Gastrocnemius medialis (tissue), 4 donors: ENCODE results near the gene SLC35G6.

Experiments used
- POLR2A ChIP-seq, 2 donors: fragments of 450-650 bp; IDR thresholded peaks; one replicate each; pipeline ENCODE4 v1.6.1; 2017; ENCODE audit warnings: antibody characterized with exemption in 2 of 2, mild to moderate bottlenecking in 2 of 2, moderate library complexity in 2 of 2
- TF ChIP-seq, protein P1 (sequence below), 5 experiments: fragments of 450-650 bp in 3 of 5; fragments of 200-600 bp in 2 of 5; sonication (generic) in 2 of 5; IDR thresholded peaks in 4 of 5; conservative IDR thresholded peaks in 1 of 5; 1 replicate in 4 of 5; 2 replicates in 1 of 5; pipeline ENCODE4 v1.5.1; 2016 to 2019; ENCODE audit warnings: antibody characterized with exemption in 5 of 5, mild to moderate bottlenecking in 3 of 5, moderate library complexity in 3 of 5

DNA sequence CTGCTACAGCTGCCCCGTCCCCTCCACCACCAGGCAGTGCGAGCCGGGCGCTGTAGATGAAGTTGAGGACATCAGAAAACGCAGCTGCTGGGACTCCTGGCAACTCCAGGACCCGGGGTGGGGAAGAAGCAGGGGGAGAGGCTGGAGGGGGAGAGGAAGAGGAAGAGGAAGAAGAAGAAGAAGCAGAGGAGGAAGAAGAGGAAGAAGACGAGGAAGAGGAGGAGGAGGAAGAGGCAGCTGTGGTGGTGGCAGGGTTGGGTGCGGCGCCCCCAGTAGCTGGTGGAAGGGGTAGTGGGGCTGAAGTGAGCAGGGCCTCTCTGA is 15.0 kb upstream of the SLC35G6 start:
- TF ChIP-seq, protein P1, sequence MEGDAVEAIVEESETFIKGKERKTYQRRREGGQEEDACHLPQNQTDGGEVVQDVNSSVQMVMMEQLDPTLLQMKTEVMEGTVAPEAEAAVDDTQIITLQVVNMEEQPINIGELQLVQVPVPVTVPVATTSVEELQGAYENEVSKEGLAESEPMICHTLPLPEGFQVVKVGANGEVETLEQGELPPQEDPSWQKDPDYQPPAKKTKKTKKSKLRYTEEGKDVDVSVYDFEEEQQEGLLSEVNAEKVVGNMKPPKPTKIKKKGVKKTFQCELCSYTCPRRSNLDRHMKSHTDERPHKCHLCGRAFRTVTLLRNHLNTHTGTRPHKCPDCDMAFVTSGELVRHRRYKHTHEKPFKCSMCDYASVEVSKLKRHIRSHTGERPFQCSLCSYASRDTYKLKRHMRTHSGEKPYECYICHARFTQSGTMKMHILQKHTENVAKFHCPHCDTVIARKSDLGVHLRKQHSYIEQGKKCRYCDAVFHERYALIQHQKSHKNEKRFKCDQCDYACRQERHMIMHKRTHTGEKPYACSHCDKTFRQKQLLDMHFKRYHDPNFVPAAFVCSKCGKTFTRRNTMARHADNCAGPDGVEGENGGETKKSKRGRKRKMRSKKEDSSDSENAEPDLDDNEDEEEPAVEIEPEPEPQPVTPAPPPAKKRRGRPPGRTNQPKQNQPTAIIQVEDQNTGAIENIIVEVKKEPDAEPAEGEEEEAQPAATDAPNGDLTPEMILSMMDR (IDR thresholded peaks at IDR 0.05 in 4 of 5, conservative IDR thresholded peaks at IDR 0.05 in 1 of 5), result no peak
- TF ChIP-seq POLR2A (IDR thresholded peaks at IDR 0.05), result no peak
